ENCODE results near the gene GNAZ.

Gene GNAZ

DNA sequence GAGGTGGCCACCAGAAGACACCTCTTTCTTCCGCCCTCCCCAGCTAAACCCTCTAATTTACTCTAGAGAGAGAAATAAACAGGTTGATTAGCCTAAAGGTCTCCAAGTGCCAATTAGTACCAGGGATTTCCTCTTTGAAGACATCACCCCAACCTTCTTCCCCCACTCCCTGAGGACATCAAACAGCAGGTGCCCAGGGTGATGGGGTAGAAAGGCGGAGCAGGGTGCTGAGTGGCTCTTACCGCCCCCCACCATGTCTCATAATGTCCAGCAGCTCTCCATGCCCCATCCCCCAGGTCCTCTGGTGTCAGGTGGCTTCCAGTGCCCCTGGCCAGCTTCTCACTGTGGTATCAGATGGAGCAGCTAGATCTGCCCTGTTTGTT lies 5.3 kb upstream of the GNAZ start:
- Mint-ChIP-seq H3K9me3 (no peaks in the 10 kb centered on the region), H3K27me3 (peaks cover 32% of the 10 kb centered on the region), H3K4me1 (ENCODE audit: low read depth) (peaks cover 5% of the 10 kb centered on the region), H3K36me3 (ENCODE audit: low read depth) (no peaks in the 10 kb centered on the region), H3K27ac (no peak overlapping the region), H3K4me3 (no peak overlapping the region)
- intact Hi-C loops (cut with micrococcal nuclease): no loop called here

DNA sequence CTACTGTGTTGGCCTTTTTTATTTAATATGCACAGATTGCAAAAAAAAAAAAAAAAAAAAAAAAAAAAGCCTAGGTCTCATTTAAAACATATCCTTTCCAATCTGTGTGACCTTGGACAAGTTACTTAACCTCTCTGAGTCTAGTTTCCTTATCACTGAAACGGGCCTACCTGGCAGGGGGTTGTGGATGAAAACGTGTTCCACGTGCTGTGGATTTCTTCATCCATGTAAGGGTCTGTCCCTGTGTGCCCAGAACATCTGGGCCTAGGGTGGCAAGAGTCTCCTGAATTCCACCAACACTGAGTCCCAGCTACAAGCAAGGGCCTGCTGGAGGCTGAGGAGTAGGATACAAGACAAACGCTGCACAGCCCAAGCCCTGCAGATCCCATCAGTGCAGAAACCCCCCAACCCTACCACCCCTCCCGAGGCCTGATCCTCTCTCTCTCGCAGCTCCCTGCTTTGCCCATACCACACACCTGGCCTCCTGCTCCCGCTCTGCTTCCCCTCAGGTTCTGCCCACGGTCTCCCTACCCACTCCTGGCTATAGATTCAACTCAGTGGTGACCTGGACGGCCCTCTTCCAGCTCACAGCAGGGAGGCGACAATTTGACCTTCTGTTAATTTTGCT lies 4.7 kb upstream of the GNAZ start:
- no peaks in the 10 kb centered on the region for H3K36me3 Mint-ChIP-seq (ENCODE audit: low read depth)
- intact Hi-C loops (cut with micrococcal nuclease): no loop called here
- no peak overlapping the region for H3K4me3 Mint-ChIP-seq
- peaks cover 5% of the 10 kb centered on the region for H3K4me1 Mint-ChIP-seq (ENCODE audit: low read depth)
- H3K9me3 Mint-ChIP-seq: no peaks in the 10 kb centered on the region
- no peak overlapping the region for H3K27ac Mint-ChIP-seq
- peaks cover 34% of the 10 kb centered on the region for H3K27me3 Mint-ChIP-seq

DNA sequence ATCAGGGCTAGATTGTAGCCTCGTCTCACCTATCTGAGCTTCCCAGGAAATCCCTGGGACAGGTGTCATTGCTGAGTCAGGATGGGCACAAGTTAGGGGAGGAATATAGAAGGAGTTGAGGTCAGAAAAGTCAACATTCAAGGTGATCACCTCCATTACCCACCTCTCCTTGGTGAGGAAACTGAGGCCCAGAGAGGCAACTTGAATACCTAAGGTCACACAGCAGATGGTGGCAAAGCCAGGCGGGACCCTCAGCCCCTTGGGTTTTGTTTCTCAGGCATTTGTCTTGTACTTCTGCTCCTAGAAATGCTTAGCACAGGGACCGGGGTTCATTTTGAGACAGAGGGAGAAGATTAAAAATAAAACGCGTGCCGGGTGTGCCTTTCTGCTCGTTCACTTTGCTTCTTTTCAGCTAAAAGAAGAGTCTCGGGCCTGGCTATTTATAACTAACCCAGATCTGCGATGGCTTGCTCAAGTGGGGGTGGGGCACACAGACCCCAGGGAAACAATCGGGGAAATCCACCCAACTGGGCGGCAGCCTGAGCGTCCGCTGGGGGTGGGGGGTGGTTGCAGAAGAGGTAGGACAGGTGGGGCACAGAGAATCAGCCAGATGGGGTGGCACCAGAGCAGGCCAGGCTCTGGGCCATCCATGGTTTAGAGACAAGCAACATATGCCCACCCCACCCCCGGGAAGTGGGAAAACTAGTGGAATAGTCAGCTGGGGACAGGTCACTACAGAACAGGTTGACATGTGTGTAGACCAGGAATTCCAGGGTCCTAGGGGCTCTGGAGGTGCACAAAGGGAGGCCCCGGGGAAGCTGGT lies 3.9 kb upstream of the GNAZ start:
- peaks cover 5% of the 10 kb centered on the region for H3K4me1 Mint-ChIP-seq (ENCODE audit: low read depth)
- no peaks in the 10 kb centered on the region for H3K36me3 Mint-ChIP-seq (ENCODE audit: low read depth)
- intact Hi-C loops (cut with micrococcal nuclease): no loop called here
- H3K9me3 Mint-ChIP-seq: no peaks in the 10 kb centered on the region
- no peak overlapping the region for H3K4me3 Mint-ChIP-seq
- H3K27me3 Mint-ChIP-seq: peaks cover 40% of the 10 kb centered on the region
- no peak overlapping the region for H3K27ac Mint-ChIP-seq

DNA sequence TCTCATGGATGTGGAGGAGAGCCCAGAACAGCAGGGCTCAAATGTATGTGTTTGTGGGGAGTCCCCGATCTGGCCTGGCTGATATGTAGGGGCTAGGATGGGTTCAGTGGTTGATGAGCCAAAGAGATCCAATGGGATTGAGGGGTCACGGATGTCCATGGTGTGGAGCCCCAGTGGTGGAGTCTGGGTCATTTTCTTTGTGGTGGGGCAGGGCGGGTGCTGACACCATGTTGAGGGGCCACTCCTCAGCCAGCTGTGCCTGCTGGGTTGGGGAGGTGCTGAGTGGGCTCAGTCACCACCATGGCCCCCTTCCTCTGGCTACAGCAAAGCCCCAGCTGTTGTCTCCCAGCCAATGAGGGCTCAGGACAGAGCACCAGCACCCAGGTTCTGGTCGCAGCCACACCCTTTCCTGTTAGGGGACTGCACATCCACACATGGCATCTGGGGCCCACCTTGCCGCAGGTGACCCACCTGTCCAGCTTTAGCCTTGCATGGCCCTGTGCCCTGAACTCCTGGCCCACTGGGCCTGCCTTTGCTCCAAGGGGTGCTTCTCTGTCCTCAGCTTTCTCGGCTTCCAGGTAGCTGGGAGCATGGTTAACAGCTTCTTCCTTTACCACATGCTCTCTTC lies 3.2 kb upstream of the GNAZ start:
- Mint-ChIP-seq H3K27me3 (peaks cover 47% of the 10 kb centered on the region), H3K4me3 (no peak overlapping the region), H3K36me3 (ENCODE audit: low read depth) (no peaks in the 10 kb centered on the region), H3K9me3 (no peaks in the 10 kb centered on the region), H3K4me1 (ENCODE audit: low read depth) (peaks cover 5% of the 10 kb centered on the region), H3K27ac (no peak overlapping the region)
- intact Hi-C loops (cut with micrococcal nuclease): no loop called here

DNA sequence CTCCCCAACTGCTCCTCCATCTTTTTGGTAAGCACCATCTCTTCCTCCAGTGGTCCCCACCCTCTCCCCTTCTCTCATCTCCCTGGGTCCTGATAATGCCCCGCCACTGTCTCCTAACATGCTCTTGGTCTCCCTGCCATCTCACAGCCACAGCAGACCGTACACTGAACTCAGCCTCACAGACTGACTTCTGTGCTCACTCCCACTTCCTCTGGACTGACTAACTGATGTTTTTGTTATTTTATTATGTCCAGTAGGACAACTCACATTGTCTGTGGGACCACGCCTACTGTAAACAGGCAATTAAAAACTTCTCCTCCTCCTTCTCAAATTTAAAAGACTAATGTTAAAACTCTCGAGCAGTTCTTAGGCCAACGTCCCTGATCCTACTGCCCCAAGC lies 2.6 kb upstream of the GNAZ start:
- intact Hi-C loops (cut with micrococcal nuclease): no loop called here
- H3K4me1 Mint-ChIP-seq (ENCODE audit: low read depth): peaks cover 5% of the 10 kb centered on the region
- peaks cover 52% of the 10 kb centered on the region for H3K27me3 Mint-ChIP-seq
- no peak overlapping the region for H3K4me3 Mint-ChIP-seq
- no peaks in the 10 kb centered on the region for H3K36me3 Mint-ChIP-seq (ENCODE audit: low read depth)
- H3K27ac Mint-ChIP-seq: no peak overlapping the region
- H3K9me3 Mint-ChIP-seq: no peaks in the 10 kb centered on the region

DNA sequence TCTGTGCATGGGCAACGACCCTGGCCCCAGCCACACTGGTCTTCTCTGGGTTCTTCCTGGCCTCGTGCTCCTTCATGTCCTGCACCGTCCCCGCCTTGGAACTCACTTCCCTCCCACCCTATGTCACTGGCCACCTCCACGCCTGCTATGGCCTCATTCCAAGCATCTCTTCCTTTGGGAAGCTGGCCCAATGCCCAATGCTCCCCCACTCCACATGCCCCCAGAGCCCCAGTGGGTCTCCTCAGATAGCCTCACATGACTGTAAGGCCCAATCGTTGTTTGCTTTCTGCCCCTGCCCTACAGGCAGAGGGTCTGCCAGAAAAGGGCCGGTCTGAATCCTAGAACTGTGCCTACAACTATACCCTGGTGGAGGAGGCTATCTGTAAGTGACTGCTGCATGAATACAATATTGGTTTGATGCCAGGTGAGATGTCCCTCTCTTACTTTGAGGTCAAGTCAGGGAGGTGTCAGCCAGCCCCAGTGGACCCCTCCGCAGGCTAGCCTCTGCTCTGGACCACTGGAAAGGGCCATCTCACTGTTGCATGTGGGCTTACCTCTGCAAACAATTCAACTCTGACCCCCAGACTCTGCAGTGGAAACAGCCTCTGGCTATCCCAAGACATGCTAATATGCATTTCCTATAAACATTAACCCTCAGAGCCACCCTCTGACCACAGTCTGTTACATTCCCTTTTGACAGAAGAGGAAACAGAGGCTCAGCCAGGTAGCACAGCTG lies 2.1 kb upstream of the GNAZ start:
- intact Hi-C loops (cut with micrococcal nuclease): no loop called here
- peaks cover 5% of the 10 kb centered on the region for H3K4me1 Mint-ChIP-seq (ENCODE audit: low read depth)
- no peak overlapping the region for H3K27ac Mint-ChIP-seq
- H3K9me3 Mint-ChIP-seq: no peaks in the 10 kb centered on the region
- no peaks in the 10 kb centered on the region for H3K36me3 Mint-ChIP-seq (ENCODE audit: low read depth)
- H3K27me3 Mint-ChIP-seq: peaks cover 58% of the 10 kb centered on the region
- no peak overlapping the region for H3K4me3 Mint-ChIP-seq

DNA sequence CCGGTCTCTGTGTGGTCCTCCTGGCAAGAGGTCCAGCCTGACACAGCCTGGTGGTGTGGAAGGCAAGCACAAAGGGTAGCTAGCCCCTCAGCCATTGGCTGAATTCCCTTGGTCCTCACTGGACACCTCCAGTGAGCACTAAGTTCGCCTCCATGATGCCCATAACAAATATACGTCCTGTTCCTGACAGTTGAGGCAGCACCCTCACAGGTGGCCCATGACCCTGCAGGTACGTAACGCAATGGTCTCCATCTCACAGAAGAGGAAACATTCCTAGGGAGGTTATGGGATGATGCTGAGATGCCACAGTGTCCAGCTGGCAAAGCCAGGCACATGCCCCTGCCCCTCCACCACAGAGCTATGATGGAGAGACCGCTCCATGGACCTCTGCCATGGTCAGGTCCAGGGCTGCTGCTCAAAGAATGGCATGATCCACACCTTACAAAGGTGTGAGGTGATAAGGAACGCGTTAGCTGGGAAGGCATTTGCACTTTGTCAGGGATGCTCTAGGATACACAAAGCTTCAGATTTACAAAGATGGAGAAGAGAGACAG lies 1.4 kb upstream of the GNAZ start:
- no peaks in the 10 kb centered on the region for H3K9me3 Mint-ChIP-seq
- H3K27me3 Mint-ChIP-seq: peaks cover 65% of the 10 kb centered on the region
- intact Hi-C loops (cut with micrococcal nuclease): no loop called here
- H3K36me3 Mint-ChIP-seq (ENCODE audit: low read depth): no peaks in the 10 kb centered on the region
- no peak overlapping the region for H3K4me3 Mint-ChIP-seq
- H3K4me1 Mint-ChIP-seq (ENCODE audit: low read depth): peaks cover 5% of the 10 kb centered on the region
- no peak overlapping the region for H3K27ac Mint-ChIP-seq

DNA sequence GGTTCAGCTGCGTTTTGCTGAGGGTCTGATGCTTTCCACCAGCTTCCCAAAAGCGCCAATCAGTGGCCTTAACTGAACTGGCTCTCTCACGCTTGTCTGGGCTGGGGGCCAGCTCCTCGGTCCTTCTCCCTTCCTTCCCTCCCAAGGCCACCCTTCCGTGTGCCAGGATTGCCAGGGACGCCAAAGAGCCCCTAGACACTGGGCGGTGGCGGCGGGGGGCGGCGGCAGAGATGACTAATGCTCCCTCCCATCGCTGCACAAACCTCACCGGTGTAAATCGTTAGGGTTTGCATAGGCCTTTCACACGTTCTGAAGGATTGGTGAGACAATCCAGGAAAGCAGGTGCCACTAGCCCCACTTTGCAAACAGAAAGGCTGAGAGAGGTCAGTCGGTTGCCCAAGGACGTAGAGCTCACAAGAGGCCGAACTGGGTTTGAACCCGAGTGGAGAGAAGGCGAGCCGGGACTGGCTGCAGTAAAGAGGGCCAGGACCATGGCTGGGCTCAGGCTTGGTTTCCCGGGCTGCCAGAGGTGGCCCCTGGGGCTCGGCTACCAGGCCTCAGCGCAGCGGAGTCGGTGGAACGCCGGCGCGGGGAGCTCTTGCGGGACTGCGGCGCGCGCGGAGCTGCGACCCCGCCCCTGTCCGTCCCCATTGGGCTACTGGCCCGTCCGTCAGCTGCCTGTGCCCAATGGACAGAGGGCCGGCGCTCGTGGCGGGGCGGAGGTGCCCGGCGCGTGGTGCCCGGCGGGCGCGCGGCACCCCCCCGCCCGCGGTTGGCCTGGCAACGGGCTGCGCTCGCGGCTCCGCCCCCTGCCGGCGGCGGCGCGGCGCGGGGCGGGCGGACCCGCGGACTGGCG lies 589 bp upstream of the GNAZ start:
- H3K27ac Mint-ChIP-seq: no peak overlapping the region
- intact Hi-C loops (cut with micrococcal nuclease): no loop called here

DNA sequence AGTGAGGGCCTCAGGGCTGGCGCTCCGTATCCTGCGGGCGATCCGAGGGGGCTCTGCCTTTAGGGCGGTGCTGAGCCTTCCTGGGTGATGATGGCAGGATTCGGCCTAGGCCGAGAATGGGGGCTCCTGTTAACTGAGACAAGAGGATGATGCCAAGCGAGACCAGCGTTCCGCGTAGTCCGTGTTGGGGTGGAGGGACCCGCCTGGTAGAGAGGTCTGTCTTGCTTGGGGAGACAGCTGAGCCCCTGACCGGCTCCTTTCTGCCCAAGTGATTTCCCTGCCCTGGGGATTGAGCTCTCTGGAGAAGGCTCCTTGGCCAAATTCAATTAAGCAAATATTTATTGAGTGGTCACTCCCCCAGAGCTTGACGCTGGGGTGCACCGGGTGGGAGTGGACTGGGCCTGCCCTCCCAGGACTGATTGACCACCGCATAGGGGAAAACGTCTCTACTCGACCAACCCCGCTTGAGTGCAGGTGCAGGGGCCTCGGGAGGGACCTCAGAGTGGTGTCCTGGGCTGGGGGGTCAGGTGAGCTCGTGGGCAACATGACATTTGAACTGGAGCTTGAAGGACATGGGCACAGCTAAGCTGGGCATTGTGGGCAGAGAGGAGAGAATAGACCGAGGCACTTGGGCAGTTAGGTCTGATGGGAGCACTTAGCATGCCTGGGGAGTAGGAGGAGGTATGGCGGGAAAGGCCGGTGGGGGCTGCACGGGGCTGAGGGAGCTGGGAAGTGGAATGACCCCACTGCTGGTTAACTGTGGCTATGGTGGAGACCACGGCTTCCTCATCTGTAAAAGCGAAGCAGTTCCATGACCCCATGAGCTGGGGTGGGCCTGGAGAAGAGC lies 1.1 kb downstream of the GNAZ start:
- Mint-ChIP-seq H3K27me3 (peaks cover 66% of the 10 kb centered on the region), H3K9me3 (no peaks in the 10 kb centered on the region), H3K27ac (no peak overlapping the region), H3K36me3 (ENCODE audit: low read depth) (no peaks in the 10 kb centered on the region), H3K4me1 (ENCODE audit: low read depth) (peaks cover 5% of the 10 kb centered on the region), H3K4me3 (no peak overlapping the region)
- intact Hi-C loops (cut with micrococcal nuclease): no loop called here

More for the DNA sequence above, 589 bp upstream of the GNAZ start:
- Mint-ChIP-seq H3K9me3 (no peaks in the 10 kb centered on the region), H3K36me3 (ENCODE audit: low read depth) (no peaks in the 10 kb centered on the region), H3K27me3 (peaks cover 71% of the 10 kb centered on the region), H3K4me3 (peak overlapping the region; percentile 67), H3K4me1 (ENCODE audit: low read depth) (peaks cover 5% of the 10 kb centered on the region)

DNA sequence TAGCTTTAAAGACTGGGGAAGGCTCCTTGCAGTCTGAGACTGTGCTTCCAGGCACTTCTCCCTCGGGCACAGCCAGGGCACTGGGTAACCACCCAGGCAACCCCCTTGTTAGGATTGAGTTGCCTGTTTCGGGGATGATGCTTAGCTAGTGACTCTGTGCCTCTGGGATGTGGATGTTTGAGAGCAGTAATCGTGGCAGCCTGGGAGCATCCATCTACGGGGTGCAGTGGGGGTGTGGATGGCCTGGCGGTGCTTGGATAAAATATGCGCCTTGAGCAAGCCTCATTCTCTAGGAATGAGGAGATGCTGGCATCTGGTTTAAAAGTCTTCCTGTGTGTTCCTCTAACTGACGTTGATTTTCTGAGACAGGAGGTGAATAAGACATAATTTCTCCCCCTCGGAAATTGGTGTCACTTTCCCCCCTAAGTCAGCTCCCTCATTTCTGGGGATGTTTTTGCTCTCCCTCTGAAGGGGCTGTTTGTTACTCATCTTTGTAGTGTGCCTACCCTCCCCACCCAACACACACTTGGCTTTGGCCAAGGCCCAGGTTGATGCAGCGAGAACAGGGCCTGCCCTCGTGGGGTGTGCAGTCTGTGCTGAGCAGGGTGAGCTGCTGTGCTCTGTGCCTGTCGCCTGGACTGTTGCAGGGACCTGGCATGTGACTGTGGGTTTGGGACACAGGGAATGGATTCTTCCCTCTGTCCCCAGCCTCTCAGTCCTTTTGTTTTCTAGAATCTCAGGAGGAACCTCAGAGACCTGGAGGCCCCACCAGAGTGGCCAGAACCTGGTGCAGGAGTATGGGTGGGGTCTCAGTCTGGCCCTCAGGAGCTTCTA lies 2.0 kb downstream of the GNAZ start:
- intact Hi-C loops (cut with micrococcal nuclease): no loop called here
- Mint-ChIP-seq H3K27me3 (peaks cover 63% of the 10 kb centered on the region), H3K4me1 (ENCODE audit: low read depth) (peaks cover 5% of the 10 kb centered on the region), H3K36me3 (ENCODE audit: low read depth) (no peaks in the 10 kb centered on the region), H3K4me3 (no peak overlapping the region), H3K9me3 (no peaks in the 10 kb centered on the region), H3K27ac (no peak overlapping the region)

DNA sequence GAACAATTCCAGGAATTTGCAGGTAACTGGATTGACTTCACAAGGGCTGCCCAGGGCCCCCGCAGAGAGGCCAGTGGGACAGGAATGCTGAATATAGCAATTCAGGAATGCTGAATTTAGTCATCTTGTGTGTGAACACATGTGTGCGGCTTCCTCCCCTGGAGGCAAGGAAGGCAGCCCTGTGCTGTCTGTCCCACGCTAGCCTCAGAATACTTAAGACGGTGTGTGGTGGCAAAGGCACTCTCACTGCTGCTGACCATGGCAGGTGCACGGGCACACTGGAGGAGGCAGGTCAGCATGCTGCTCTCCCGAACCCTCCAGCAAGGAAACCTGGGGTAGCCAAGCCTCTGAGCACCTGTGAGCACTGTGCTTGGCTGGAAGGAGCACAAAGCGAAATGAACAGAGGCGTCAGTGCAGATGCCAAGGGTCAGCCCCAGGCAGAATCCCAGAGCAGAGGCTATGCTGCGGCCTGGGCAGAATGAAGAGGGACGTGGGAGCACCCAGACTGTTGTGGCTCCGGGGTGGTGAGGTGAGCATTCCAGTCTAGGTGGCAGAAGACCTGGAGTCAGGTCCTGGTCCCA lies 2.7 kb downstream of the GNAZ start:
- no peaks in the 10 kb centered on the region for H3K9me3 Mint-ChIP-seq
- intact Hi-C loops (cut with micrococcal nuclease): no loop called here

More for the DNA sequence above, 2.7 kb downstream of the GNAZ start:
- Mint-ChIP-seq H3K4me1 (ENCODE audit: low read depth) (peaks cover 5% of the 10 kb centered on the region), H3K27ac (no peak overlapping the region), H3K27me3 (peaks cover 58% of the 10 kb centered on the region), H3K4me3 (no peak overlapping the region), H3K36me3 (ENCODE audit: low read depth) (no peaks in the 10 kb centered on the region)

Measured in dendritic cell treated with granulocyte-macrophage colony-stimulating factor and Interleukin-4, amounts not matched to agents 40 ng/mL and 50 ng/mL, for 4 days (primary cell).